GM19239 (cell line): ENCODE results near the gene CD3E.

Source experiments
- DNase-seq: peaks from one replicate; pipeline ENCODE4 v3.0.0; 2011; ENCODE audit warnings: low spot score; ENCODE audit not compliant: insufficient read length
- FAIRE-seq: peaks from 2 replicates; lab custom pipeline; 2011; peaks lifted over from hg19 to GRCh38; lab: Jason Lieb, UNC

CD3E gene

DNA sequence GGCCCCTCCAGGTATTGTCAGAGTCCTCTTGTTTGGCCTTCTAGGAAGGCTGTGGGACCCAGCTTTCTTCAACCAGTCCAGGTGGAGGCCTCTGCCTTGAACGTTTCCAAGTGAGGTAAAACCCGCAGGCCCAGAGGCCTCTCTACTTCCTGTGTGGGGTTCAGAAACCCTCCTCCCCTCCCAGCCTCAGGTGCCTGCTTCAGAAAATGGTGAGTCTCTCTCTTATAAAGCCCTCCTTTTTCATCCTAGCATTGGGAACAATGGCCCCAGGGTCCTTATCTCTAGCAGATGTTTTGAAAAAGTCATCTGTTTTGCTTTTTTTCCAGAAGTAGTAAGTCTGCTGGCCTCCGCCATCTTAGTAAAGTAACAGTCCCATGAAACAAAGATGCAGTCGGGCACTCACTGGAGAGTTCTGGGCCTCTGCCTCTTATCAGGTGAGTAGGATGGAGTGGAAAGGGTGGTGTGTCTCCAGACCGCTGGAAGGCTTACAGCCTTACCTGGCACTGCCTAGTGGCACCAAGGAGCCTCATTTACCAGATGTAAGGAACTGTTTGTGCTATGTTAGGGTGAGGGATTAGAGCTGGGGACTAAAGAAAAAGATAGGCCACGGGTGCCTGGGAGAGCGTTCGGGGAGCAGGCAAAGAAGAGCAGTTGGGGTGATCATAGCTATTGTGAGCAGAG is at the start of gene CD3E:
Gene CD3E (plus strand): TSS at position 163 of the 681 bp plus-strand sequence. CDS start 223 bp downstream, at position 386.
- FAIRE-seq = no peak

DNA sequence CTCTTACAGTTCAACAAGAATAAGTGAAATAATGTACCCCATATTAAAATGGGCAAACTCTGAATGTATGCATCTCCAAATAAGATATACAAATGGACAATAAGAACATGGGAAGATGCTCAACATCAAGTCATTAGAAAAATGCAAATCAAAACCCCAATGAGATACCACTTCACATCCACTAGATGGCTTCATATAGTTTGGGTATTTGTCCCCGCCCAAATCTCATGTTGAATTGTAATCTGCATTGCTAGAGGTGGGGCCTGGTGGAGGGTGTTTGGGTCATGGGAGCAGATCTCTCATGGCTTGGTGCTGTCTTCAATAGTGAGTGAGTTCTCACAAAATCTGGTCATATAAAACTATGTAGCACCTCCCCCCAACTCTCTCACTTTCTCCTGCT is 46.1 kb upstream of the CD3E start:
- DNase-seq = no peak
- FAIRE-seq = peak; percentile 4

More for the DNA sequence above, at the start of gene CD3E:
- no peak for DNase-seq

DNA sequence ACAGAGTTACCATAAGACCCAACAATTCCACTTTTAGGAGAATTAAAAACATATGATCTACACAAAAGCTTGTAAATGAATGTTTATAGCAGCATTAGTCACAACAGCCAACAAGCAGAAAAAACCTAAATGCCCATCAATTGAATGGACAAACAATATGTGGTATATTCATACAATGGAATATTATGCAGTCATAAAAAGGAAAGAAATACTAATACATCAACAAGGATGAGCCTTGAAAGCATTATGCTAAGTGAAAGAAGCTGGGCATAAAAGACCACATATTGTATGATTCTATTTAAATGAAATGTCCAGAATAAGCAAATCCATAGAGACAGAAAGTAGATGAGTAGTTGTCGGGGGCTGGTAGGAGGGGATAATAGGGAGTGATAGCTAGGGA is 45.4 kb upstream of the CD3E start:
- DNase-seq (no peak), FAIRE-seq (peak; percentile 18)

DNA sequence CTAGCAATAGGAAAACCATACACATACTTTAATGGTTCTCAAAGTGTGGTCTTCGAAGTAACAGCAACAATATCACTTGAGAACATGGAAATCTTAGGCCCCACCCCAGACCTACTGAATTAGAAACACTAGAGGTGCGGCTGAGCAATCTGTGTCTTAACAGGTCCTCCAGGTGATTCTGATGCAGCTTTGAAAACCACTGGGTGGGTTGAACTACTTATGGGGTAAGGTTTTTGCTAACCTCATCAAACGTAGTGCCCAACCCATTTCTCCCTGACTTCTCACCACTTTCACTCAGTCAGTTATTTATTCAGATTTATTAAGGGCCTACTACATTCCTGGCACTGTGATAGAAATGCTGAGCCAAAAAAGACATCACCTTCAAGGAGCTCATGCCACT is 44.2 kb upstream of the CD3E start:
- FAIRE-seq = no peak
- DNase-seq = no peak

DNA sequence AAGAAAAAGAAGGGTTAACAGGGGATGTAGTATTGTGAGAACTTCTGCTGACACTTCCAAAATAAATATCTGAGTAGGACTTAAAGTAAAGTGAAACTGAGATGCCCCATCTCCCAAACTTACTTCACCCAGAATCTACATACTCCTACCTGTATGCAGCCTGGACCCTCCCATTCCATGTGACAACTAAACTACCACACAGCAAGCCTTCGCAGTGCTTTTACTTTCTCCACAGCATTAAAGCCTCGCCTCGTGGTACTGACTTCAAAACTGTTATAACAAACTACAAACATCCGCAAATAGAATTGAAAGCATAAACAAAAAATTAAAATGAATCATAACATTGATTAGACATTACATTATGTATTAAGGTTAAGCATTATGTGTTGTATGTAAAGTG is 41.4 kb upstream of the CD3E start:
- FAIRE-seq (no peak), DNase-seq (no peak)

DNA sequence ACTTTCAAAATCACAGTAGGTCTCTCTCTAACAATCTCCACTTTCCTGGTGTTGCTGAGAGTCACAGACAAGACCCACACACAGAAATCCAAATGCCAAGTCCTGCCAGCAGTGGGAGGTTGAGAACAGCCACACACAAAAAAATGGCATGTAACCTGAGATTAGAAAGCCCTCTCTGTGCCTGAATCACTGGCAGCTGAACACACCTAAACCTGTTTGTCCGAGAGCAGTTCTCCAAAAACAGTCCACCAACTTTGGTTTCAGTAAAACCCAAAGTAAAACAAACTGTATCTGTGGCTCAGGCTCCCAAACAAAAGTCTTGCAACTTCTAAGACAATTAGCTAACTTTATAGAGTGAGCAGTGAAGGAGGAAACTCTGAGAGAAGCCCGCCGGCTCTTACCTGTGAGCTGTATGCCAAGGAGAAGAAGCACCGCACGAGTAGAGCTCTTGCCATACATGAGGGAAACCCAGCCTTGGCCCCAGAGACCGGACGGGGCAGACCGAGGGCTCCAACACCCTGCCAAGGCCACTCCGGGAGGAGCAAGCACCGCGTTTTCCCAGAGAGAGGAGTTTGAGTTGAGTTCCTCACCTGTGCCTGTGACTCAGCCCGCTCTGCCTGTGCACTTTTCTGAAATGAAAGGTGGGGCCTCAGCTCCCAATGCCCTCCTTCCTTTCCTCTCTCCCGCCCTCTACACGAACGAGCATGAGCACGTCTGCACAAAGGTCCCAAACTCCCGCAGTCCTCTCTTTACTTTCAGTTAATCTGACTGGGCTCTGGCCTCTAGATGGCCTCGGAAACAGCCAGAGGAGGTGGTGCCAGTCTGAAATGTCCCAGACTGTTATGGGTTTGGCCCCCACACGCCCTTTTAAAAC is 40.6 kb upstream of the CD3E start, which contains the start of gene MPZL2:
Gene MPZL2 (minus strand): TSS at position 603 of the 874 bp plus-strand sequence. CDS start 144 bp downstream, at position 459.
- no peak for DNase-seq
- no peak for FAIRE-seq

DNA sequence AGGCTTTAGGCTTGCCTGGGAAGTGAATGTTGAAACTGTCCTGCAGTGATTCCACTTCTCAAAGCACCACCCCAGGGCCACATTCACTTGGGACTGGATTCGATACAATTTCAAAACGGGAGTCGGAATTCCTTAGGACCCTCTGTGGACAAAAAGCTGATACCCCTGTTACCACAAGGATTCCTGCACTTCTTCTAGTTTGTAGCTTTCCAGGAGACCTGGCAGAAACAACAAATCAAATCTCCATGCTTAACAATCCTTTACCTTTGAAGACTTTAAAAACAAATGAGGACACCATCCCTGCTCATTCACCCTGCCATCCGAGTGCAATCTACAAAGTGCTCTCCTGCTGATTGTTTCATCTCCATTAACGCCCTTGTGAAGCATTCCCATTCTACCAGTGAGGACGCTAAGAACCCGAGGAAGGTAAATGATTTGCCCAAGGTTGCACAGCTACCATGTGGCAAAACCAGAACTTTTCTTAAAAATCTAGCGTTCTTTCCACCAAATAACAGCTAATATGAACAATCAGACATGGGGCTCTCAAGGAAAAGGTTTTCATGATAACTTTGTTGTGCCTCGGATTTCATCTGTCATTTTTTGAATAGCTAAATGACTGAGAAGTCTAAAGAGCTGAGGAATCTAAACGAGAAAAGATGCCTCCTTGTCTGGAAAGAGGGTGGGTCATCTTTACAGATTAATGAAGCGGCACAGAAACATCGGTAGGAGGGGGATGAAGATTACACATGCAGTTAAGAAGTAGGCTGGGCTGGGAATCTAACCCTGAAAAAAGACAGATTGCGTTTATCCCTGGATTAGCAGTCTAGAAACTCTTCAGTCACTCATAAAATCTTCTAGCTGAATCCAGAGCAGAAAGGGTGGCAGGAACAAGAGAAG is 39.7 kb upstream of the CD3E start:
- FAIRE-seq (no peak), DNase-seq (no peak)

DNA sequence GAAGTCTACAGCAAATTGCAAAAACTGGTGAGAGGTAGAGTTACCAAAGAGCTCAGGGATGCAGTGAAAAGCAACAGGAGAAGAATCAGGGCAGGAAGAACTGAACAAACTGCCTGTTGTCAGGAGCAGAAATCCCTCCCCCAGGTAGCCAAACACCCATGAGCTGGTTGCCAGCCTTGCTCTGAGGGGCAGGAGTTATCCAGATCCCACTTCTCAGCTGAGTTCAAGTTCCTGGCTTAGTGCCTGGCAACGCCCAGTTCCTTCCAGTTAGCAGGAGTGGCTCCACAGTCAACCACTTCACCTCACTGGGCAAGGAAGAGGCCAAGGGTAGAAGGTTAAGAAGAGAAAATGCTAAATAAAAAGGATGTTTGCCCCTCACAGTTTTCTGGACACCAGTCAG is 38.6 kb upstream of the CD3E start:
- FAIRE-seq = no peak
- DNase-seq = no peak

DNA sequence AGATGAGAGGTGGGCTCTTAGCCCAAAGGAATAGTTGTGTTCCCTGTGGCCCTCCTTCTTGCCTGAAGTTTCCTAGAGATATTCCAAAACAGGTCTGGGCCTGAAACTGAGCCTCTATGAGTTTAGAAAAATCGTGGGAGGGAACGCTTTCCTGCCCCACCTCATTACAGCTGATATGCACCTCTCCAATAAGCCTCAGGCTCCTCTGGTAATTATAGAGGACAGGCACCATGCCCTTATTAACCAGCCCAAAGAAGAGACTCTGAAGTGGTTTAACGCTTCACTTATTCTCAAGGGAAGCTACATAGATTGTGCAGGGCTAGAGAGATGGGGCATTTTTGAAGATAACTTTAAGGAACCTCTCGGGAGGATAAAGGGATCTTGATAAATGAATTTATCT is 37.0 kb upstream of the CD3E start:
- FAIRE-seq (no peak), DNase-seq (no peak)

DNA sequence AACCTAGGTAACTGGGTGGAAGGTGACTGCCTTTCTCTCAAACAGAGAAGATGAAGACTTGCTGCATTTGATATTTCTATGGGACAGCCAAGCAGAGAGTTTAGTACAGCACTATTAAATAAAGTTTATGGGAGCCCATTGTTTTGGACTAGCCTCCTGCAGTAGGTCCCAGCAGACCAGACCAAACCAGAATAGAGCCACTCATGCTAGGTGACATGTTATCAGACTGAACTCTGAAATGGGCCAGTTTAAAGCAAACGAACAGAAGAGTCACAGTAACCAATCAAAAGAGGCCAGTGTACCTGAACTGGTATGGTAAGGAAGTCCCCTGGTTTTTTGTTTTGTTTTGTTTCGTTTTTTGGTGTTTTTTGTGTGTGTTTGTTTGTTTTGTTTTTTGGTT is 32.5 kb upstream of the CD3E start:
- DNase-seq (no peak), FAIRE-seq (no peak)

DNA sequence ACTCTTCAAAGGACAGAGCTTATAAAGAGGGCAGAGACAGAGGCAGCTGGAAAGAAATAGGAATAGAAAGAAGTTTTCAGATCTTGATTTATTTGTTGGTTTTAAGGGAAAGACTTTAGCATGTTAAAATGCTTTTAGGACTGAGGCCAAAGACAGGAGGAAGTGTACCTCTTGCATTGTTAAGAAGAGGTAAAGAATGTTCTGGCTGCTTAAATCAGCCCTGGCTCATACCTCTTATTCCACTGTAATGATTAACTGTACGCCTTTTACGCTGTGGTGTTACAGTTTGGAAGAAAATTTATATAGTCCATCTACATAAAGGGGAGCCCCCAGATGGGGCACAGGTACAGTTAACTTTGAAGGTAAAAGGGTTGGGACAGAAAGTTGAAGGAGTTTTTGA is 30.3 kb upstream of the CD3E start:
- FAIRE-seq (no peak), DNase-seq (no peak)

DNA sequence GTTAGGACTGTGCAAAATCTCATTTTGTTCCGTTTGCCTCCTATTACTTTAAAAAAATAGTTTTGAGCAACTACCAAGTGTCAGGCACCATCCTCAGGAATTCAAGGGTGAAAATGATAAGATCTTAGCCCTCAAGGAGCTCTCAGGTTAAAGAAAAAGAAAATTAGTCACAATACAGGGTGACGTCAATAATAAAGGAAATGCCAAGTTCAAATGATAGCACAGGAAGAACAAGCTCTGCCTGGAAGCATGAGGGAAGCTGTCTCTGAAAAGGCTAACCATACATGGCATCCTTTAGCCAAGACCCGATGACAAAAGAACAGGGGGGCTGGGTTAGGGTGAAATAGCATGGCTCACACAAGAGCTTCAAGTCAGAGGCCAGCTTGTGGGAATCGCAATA is 29.4 kb upstream of the CD3E start:
- FAIRE-seq = no peak
- no peak for DNase-seq

DNA sequence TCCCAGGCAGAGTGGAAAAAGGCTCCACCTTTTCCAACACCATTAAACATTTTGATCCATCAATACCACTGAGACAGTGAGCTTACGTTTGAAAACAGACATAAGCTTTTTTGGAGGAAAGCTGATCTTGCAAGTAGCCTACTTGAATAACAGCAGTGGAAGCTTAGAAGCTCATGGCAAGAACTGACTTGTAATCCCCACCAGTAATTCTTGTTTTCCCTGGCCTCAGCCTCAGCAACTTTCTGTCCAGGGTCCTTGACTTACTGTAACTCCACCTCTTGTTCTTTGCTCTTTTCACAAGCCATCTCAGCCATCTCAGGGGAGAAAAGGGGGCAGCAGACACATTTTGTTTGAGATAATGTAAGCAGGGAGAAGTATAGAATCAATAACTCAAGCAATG is 28.1 kb upstream of the CD3E start:
- no peak for DNase-seq
- peak; percentile 8 for FAIRE-seq

DNA sequence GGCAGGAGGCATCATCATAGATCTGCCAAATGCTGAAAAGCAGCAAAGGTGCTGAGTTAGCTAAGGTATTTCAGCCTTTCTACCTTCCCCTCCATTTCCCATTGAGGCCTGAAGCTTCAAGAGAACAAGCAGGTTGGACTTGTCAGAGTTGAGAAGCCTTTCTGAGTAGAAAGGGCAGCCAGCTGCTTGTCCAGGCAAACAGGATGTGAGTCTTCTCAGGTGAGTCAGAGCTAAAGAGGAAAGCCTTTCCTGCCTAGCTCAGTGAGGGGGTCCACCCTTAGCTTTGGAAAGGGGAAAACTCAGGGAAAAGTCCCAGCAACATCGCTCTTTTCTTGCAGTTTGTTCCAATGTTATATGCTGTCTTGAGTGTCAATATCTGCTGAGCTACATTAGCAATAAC is 27.2 kb upstream of the CD3E start:
- peak; percentile 78 for FAIRE-seq
- no peak for DNase-seq

DNA sequence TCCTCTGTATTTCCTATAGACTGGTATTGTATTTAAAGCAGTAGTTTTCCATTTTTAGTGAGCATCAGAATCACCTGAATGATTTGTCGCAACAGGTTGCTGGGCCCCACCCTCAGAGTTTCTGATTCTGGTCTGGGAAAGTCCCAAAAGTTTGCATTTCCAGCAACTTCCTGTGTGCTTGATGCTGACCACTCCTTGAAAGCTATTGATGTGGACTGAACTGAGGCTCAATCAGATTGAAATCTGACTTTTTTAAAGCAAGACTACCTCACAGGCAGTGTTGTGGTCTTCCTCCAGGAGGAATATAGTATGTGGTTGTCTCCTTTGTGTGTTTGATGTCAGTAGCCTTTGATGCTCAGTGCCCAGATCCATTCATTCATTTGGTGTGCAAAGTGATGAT is 23.2 kb upstream of the CD3E start:
- no peak for DNase-seq
- FAIRE-seq = peak; percentile 88

DNA sequence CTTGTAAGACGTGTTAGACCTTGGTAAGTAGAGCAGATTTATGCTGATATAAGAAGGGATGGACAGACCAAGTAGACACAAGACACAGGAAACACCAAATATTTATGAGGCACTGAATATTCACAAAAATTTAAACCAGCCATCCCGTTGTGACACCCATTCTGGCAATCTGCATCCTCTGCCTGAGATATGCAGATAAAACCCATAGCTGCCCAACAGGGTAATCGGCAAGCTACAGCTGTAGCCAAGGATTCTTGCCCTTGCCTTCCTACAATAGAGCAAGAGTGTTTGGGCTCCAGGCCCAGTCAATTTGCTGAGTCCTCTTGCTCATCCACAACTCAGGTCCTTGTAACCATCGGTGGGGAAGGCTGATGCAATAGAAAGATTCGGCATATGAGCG is 21.9 kb upstream of the CD3E start:
- FAIRE-seq = no peak
- no peak for DNase-seq

DNA sequence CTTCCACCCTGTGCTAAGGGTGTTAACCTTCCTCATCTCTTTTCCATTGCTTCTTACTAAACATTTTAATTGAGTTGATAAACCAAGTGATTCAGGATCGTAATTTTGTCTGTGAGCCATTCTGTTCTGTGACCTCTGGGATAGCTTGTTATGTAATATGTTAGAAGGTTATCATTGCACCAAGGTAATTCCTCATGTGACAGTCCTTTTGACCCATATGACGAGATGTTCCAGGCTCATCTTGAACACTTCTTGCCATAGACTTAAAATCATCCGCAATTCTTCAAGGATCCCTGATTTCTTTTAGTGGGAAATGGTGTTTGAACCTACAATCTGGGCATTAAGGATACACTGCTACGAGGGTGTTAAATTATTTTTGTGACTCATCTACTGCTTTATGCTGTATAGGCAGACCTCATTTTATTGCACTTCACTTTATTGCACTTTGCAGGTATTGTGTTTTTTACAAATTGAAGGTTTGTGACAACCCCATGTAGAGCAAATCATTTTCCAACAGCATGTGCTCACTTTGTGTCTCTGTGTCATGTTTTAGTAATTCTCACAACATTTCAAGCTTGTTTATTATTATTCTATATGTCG is 21.4 kb upstream of the CD3E start:
- no peak for FAIRE-seq
- DNase-seq = no peak

DNA sequence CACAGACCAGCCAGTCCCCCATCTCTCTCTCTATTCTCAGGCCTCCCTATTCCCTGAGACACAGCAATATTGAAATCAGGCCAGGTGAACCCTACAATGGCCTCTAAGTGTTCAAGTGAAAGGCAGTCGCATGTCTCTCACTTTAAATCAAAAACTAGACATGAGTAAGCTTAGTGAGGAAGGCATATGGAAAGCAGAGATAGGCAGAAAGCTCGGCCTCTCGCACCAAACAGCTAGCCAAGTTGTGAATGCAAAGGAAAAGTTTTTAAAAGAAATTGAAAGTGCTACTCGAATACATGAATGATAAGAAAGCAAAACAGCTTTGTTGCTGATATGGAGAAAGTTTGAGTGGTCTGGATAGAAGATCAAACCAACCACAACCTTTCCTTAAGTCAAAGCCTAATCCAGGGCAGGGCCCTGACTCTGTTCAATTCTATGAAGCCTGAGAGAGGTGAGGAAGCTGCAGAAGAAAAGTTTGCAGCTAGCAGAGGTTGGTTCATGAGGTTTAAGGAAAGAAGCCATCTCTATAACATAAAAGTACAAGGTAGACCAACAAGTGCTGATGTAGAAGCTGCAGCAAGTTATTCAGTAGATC is 20.7 kb upstream of the CD3E start:
- no peak for DNase-seq

DNA sequence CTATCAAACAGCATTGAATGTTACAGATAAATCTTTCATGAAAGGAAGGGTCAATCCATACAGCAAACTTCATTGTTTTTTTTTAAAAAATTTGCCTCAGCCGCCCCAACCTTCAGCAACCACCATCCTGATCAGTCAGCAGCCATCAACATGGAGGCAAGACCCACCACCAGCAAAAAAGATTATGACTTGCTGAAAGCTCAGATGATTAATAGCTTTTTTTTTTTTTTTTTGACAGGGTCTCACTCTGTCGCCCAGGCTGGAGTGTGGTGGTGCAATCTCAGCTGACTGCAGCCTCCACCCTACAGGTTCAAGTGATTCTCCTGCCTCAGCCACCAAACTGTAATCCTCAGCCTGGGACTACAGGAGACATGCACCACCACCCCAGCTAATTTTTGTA is 18.0 kb upstream of the CD3E start:
- DNase-seq (no peak), FAIRE-seq (no peak)

More for the DNA sequence above, 20.7 kb upstream of the CD3E start:
- no peak for FAIRE-seq

DNA sequence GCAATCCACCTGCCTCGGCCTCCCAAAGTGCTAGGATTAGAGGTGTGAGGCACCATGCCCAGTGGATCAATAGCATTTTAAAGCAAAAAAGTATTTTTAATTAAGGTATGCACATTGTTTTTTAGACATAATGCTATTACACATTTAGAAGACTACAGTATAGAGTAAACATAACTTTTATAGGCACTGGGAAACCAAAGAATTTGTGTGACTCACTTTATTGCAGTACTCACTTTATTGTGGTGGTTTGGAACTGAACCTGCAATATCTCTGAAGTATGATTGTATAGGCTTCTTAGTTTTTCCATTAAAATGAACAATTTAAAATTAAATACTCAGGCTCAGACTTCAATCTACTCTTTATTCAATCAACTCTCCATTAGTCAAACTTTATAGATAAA is 17.5 kb upstream of the CD3E start:
- DNase-seq = no peak
- no peak for FAIRE-seq
